GM10847 (cell line): Measurements from ENCODE around the gene TP53INP2.

ENCODE experiments used
- POLR2A ChIP-seq: IDR thresholded peaks from 2 replicates; pipeline ENCODE4 v1.6.1; 2011; ENCODE audit not compliant: insufficient read length; ENCODE audit errors: extremely low read depth

Gene TP53INP2, protein sequence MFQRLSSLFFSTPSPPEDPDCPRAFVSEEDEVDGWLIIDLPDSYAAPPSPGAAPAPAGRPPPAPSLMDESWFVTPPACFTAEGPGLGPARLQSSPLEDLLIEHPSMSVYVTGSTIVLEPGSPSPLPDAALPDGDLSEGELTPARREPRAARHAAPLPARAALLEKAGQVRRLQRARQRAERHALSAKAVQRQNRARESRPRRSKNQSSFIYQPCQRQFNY

DNA sequence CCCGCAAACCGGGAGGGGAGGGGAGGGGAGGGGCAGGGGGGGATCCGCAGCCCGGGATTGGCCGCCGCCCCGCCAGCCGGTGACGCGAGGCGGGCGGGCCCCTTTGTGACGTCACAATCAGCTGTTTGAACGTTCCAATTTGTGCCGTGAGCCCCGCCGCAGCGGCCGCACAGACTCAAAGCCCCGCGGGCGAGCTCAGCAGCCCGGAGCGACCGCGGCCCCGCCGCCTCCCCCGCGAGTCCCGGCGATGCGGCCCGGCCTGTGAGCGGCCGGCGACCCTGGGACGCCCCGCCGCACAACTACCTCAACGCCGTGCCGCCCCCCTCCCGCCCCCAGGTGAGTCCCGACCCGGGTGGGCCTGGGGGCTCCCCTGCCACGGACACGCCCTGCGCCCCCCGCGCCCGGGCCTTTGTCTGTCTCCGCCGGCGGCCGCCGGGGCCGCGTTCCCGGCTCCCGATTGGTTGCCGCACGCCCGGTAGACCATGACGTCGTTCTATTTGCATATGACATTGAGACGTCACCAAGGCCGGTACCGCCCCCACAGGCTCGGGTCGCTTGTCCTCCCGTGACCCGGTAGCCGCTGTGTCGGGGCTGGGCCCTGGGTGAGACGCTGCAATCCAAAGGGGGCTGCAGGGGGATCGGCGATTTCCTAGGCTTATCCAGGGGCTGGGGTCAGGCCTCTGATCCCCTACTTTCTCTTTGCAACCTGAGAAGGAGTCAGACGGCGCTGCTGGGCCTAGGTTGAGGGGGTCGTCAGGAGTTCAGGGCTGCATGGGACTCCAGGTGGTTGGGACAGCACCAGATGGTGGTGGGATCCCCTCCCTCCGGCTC lies at the start of gene TP53INP2:
TP53INP2 (plus strand) TSS at position 168 of the 831 bp plus-strand sequence. CDS start 4,396 bp downstream, outside the sequence.
- TF ChIP-seq POLR2A: peak; percentile 46

DNA sequence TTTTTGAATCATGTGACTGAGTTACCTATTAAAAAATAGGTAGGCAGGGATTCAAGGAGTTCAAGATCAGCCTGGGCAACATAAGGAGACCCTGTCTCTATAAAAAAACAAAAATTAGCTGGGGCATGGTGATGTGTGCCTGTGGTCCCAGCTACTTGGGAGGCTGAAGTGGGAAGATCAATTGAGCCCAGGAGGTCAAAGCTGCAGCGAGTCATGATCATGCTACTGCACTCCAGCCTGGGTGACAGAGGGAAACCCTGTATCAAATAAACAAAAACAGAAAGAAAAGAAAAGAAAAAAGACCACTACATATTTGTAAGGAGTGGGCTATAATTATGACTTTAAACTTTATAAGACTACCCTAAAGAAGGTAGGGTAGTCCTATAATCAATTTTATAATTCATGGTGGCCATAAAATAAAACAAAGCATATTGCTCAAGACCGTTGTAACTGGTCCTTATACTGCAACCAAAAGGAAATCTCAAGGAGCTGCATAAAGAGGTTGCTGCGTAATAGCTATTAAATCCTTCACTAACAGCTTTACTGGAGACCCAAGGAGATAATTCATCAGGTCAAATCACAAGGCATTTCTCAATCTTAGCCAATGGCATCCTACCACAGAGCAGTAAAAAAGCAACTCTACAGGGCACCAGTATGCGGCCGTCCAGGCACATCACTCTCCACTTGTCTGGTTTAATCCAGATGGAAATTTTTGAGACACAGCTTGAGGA lies 40.8 kb upstream of the TP53INP2 start:
- no peak for TF ChIP-seq POLR2A

DNA sequence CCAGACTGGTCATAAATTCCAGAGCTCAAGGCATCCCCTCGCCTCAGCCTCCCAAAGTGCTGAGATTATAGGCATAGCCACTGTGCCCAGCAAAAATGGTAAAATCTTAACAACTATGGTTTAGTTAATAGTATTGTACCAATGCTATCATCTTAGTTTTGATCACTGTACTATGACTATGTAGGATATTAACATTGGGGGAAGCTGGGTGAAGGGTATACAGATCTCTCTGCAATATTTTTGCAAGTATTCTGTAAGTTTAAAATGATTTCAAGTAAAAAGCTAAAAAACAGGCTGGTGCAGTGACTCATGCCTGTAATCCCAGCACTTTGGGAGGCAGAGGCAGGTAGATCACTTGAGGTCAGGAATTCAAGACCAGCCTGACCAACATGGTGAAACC lies 35.0 kb upstream of the TP53INP2 start:
- no peak for TF ChIP-seq POLR2A

DNA sequence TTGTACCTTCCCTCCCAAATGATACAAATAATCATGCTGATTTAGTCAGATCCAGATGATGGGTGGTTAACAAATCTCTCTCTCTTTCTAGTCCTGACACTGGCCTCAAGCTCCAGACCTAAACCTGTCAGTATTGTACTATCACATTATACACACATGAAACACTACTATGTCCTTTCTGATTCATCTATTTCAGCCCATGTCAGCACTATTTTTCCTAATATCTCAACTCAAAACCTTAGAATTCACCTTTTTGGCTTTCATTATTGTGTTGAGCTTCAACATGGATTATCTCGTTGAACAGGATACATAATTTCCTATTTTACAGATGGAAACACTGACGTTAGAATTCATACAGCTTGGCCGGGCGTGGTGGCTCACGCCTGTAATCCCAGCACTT lies 30.7 kb upstream of the TP53INP2 start:
- no peak for TF ChIP-seq POLR2A

DNA sequence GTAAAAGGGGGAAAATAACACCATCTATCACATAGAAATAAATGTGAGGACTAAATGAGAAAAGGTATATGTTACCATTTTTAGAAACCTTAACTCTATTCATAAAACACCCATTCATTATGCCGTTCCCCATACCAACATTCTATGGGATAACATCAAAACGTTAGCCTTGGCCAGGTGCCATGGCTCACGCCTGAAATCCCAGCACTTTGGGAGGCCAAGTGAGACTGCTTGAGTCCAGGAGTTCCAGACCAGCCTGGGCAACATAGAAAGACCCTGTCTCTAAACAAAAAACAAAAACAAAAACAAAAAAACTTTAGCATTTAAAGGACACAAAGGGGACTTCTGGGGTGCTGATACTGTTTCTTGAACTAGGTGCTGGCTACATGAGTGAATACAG lies 28.6 kb upstream of the TP53INP2 start:
- TF ChIP-seq POLR2A: no peak

DNA sequence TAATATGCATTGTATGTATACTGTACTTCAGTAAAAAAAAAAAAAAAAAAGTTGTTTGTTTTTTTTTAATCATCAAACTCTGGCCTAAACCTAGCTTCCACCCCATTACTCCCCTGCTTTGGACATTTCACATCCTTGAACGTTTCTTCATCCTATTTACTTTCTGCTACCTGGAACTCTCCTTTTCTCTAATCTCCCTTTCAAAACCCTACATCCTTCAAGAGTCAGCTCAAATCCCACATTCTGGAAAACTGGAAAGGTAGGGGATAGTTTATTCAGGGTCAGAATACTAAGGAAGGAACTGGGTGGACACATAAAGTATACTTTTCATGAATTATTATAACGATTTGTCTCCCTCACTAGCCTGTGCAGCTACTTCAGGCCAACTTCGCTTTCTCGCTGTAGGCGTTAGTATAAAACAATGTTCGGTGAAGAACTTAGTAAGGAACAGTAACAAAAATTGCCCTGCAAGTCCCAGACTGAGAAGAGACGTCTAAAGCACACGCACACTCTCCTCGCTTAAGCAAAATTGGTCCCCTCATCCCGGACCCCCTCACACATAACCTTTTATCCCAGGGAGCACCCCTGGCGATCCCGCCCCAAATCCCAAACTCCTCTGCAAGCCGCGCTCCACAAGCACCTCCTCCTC lies 28.0 kb upstream of the TP53INP2 start:
- TF ChIP-seq POLR2A: no peak

DNA sequence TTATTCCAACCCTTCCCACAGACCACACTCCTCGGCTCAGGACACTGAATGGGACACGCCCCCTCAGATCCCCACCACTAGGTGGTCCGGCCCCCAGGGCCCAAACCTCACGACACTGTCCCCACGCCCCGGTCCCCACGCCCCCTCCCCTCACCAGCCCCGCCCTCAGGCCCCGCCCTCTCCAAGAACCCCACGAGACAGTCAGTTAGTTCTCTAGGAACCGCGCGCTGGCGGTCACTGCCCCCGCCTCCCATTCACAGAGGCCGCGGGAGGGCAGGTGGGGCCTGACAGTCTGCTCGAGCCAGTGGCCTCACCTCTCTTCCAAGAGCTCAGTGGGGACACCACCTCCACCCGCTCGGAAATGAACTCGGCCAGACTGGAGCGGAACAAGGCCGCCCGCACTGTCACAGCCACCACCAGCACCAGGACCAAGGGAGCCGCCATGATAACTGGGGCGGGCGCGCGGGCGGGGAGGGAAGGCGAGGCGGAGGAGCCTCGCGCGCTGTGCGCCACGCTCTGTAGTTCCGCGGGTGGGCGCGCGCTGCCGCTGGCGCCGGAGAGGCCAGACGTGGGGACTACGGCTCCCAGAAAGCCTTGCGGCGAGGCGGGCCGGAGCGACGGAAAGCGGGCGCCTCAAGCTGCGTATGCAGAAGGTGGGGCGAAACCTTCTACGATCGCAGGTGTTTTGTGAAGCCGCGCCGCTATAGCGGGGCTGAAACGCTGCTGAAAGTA lies 27.3 kb upstream of the TP53INP2 start, which contains the start of gene PIGU:
PIGU (minus strand) TSS at position 451 of the 732 bp plus-strand sequence; CDS start at position 444, 7 bp downstream.
- TF ChIP-seq POLR2A: peak; percentile 44

DNA sequence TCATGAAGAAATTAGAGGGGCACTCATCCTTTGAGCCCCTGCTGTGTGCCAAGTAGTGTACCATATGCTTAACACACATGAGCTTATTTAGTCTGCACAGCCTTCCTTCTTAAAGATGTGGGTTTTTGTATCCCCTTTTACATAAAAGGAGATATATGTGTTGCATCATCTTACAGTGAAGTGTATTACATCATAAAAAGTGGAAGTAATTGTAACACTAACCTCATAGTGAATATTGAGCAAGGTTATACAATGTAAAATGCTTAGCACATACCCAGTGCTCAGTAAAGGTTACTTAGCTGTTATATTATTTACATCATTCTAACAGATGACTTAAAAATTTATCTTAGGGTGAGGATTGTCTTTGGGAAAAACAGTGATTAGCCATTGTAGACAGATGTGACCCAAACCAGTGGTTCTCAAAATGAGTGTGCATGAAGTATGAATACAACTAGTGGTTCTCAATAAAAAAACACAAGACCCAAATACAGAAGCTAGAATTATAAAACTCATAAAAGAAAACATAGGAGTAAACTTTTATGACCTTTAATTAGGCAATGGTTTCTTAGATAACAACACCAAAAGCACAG lies 23.5 kb upstream of the TP53INP2 start:
- no peak for TF ChIP-seq POLR2A

DNA sequence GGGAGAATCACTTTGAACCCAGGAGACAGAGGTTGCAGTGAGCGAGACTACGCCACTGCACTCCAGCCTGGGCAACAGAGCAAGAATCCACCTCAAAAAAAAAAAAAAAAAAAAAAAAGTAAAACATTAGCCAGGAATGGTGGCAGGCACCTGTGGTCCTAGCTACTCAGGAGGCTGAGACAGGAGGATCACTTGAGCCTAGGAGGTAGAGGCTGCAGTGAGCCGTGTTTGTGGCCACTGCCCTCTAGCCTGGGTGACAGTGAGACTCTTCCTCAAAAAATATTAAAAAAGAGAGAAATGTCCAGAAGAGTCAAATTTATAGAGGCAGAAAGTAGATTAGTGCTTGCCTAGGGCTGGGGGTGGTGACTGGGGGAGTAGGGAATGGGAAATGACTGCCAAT lies 20.5 kb upstream of the TP53INP2 start:
- TF ChIP-seq POLR2A: no peak

DNA sequence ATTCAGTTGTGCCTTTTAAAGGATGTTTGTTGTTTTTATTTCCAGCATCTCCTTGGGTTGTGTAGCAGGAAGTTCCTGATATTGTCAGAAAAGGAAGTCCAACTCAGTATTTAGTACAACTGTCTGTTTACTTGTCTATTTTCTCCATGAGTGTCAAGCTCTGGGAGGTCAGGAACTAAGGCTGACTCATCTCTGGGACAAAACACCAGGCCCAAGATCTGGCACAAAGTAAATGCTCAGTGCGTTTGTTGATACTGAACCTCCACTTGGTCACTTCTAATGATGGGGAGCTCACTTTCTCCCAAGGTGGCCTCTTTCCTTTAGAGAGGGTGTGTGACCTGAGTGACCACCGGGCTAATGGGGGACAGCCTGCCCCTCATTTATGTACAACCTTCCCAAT lies 14.7 kb upstream of the TP53INP2 start:
- no peak for TF ChIP-seq POLR2A

DNA sequence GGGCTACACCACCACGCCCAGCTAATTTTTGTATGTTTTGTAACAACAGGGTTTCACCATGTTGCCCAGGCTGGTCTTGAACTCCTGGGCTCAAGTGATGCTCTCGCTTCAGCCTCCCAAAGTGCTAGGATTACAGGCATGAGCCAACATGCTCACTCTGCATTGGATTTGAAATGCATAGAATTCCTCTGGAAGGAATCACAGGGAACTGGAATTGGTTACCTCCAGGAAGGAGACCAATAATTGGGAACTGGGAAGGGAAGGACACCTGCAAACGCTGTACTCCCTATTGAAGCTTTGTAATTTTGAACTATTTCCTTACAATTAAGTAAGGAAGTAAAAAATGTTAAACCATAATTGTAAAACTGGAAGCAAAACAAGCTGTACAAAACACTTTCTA lies 12.3 kb upstream of the TP53INP2 start:
- TF ChIP-seq POLR2A: no peak

DNA sequence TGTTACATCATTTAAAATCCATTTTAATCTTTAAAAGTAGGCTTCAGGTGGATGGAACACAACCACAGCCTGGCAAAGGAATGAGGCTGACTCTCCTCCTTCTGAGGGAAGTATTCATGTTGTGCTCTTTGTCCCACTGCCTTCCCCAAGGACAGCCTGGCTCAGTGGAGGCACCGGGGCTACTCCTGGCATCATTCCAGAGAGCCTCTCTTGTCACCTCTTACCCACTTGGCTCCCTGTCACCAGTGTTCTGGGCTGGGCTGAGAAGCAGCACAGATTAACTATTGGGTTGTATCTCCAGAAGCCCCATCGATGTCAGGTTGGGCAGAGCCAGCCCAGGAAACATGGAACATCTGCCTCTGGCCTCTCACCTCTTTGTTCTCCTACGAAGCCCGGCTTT lies 10.7 kb upstream of the TP53INP2 start:
- no peak for TF ChIP-seq POLR2A

DNA sequence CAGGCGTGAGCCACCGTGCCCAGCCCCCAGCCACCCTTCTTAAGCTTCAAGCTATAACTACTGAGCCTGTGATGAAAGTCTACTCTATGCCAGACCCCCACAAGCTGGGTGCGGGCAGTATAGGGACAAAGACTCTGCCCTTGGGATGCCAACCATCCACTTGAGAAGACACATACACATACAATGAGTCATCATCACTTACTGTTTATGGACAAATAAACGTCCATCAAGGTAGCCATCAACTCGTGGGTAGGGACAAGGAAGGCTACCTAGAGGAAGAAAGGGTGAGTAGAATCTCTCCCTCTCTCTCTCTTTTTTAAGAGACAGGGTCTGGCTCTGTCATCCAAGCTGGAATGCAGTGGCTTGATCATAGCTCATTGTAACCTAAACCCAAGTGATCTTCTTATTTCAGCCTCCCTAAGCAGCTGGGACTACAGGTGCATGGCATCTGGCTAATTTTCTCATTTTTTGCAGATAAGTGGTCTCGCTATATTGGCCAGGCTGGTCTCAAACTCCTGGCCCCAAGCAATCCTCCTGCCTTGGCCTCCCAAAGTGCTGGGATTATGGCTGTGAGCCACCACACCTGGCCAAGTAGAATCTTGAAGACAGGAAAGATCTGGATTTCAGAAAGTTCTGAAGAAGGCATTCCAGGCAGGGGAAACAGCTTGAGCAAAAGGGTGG lies 2.6 kb upstream of the TP53INP2 start:
- TF ChIP-seq POLR2A: no peak

DNA sequence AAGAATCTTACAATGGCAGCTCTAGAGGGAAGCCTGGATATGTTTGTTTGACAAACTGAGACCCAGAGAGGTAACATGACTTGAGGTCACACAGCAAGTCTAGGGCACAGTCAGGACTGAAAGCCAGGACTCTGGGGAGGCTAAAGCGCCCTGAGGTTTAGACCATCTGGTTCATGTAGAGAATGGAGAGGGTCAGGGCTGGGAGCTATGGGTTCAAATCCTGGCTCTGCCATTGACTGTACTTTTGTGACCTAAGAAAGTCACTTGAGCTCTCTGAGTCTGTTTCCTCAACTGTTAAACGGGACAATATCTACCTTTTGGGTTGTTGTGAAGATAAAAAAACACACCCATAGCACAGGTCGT lies 1.1 kb upstream of the TP53INP2 start:
- TF ChIP-seq POLR2A: no peak
